GM10248 (cell line): Measurements from ENCODE around the gene TLE4.

ENCODE experiments used
- CTCF ChIA-PET: fragments of 300-600 bp; sonication (Branson Sonifier 250); formaldehyde crosslinking; extraction: SDS; loops from one replicate; lab custom pipeline; 2021; ENCODE audit warnings: antibody characterized with exemption; lab: Yijun Ruan, JAX
- POLR2A ChIA-PET: fragments of 350-650 bp; sonication (Branson Sonifier 250); formaldehyde crosslinking; extraction: SDS; loops from one replicate; lab custom pipeline; 2020; ENCODE audit warnings: antibody characterized with exemption; lab: Yijun Ruan, JAX
- DNase-seq: peaks from one replicate; pipeline ENCODE4 v3.0.0; 2012; ENCODE audit errors: extremely low spot score
- CTCF ChIP-seq: IDR thresholded peaks from 2 replicates; pipeline ENCODE4 v1.5.1; 2012; ENCODE audit warnings: mild to moderate bottlenecking, low read depth; ENCODE audit errors: extremely low read depth, missing control alignments, control extremely low read depth

The TLE4 gene

DNA sequence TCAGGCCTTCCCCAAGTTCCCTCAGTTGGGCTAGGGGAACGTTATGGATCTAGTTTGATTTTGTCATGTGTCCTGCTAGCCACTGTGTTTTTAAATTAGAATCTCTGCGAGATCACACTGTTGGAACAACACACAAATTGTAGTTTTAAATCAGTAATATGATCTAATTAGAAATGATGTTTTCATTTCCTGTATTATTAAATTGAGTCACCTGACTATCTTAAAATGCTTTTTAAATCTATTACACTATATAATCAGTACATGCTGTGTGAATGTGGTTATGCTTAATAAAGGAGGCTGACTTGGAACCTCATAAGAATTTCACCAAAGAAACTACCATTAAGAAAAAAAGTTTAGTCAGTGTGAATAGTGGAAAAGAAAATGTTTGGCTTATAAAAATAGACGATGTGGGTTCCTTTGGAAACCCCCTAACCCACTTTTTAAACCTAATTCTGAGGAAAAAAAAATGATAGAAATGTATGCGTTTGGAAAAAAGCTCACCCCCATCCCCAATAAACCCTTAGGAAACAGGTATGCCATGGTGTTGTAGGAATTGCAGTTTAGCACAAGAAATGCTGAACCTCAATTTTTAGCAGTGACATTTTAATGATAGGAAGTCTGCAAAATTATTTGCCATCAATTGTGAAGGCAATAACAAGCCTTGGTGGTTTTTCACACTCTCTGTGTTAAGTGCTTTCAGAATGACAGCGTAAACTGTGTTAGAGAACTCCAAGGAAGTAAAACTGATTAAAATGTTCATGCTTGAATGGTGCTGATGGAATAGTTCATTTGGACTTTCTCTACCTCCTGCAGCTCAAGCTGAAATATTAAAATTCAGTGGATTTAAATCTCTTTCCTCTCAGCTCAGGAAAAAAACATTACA, 59.0 kb downstream of the TLE4 start:
- DNase-seq: no peak
- ChIA-PET CTCF (no interaction called here), POLR2A (no interaction called here)
- no peak for TF ChIP-seq CTCF

GRCh38 chr9:79632060-79632459, 60.3 kb downstream of the TLE4 start:
- no peak for TF ChIP-seq CTCF
- CTCF ChIA-PET: interaction anchor here (0.9 to 1.2 kb wide), 6 partner anchors 9 to 45 kb away, joined by 3 to 4 read pairs (median 3); no protein-coding TSS in a partner anchor
- POLR2A ChIA-PET: interaction anchor here (0.6 kb wide), 1 partner anchor 8 kb away, joined by 4 read pairs; no protein-coding TSS in a partner anchor
- no peak for DNase-seq

DNA sequence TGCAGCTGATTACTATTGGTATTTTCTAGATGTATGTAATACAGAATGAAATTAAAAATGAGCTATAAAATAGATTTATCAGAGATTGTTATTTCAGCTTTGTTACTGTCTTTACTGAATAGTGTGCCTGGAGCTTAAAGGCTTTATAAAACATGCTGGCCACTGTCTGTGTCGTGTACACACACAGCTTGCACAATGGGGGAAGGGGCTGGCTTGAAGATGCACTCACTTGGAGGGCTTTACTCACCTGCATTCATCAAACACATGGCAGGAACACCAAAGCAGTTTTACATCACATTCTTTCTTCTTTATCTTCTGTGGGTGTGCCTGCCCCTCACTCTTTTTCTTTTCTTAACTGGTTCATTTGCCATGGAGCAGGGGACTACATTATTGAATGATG, 60.9 kb downstream of the TLE4 start:
- ChIA-PET POLR2A (interaction anchor here (0.6 kb wide), 1 partner anchor 9 kb away, joined by 4 read pairs; no protein-coding TSS in a partner anchor), CTCF (interaction anchor here (0.9 to 1.7 kb wide), 7 partner anchors 8 to 45 kb away, joined by 3 to 4 read pairs (median 3); no protein-coding TSS in a partner anchor)
- no peak for DNase-seq

DNA sequence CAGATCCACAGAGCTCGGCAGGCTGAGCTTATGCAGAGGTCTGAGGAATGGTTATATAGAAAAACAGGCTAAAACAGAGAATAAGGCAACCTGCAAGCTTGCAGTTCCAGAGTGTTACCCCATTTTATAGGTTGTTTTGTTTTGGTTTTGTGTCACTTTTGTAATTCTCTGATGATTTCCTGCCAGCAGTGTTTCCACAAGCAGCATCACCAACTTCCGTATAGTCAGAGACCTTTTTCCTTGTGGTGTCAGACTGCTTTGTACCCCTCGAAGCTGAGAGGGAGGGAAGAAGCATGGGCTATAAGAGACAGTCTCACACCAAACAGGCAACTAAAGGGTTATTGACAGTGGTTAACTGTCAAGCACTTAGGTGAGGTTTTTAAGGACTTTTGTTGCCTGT, 61.8 kb downstream of the TLE4 start:
- ChIA-PET CTCF (interaction anchor here (1.0 to 1.7 kb wide), 4 partner anchors 16 to 28 kb away, joined by 3 read pairs; no protein-coding TSS in a partner anchor), POLR2A (no interaction called here)
- DNase-seq: no peak
- no peak for TF ChIP-seq CTCF

More for the DNA sequence above, 60.9 kb downstream of the TLE4 start:
- no peak for TF ChIP-seq CTCF

DNA sequence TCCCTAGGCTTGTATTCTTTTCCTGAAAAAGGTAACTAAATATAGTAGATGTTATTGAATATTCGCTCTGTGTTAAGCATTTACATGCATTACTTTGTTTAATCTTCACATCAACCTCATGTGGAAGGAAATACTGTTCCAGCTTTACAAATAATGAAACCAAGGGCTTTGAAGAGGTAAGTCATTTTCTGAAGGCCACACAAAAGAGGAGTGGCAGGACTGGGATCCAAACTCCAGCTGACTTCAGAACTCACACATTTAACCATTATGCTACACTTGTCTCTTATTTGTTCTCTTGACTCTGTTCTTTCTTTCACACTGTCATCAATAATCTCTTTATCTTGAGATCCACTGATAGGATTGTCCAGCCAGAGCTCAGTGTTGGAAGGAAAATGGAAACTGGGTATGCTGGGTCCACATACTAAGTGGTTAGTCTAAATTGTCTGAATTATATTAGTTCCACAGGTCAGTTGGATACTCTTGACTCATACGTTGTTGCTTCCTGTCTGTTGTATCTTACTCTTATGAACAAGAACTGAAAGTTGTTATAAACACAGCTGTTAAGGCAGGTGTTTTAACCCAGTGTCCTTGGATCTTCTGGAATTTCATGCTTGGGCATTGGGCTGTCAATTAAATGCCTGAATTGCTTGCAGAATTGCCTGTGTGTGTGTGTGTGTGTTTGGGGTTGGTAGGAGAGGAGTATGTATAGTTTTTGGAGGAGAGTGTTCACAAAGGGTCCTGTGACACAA, 65.6 kb downstream of the TLE4 start:
- no peak for DNase-seq
- no peak for TF ChIP-seq CTCF
- CTCF ChIA-PET: interaction anchor here (1.3 to 3.6 kb wide), 3 partner anchors 10 to 22 kb away, joined by 4 to 17 read pairs (median 5); no protein-coding TSS in a partner anchor
- POLR2A ChIA-PET: no interaction called here

DNA sequence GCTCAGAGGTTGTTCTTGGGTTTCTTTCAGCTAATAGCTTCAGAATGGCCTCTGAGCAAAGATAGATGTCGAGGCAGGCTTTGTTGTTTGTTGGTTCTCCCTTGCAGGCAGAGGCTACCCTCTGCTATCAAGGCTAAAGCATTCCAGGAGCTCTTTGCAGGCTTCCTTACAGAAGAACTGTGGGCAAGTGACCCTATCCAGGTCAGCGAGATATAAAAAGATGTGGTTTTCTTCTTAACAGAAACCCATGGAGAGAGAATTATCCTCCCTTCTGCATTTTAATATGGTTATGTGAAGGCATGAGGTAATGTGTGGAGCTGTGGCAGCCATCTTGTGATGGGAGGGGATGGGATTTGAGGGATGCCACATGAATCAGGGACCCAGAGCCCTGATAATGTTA, 67.0 kb downstream of the TLE4 start:
- no peak for TF ChIP-seq CTCF
- CTCF ChIA-PET: interaction anchor here (1.0 to 3.6 kb wide), 5 partner anchors 11 to 23 kb away, joined by 3 to 17 read pairs (median 4); no protein-coding TSS in a partner anchor
- DNase-seq: no peak
- POLR2A ChIA-PET: no interaction called here
